HG03457 (cell line): ENCODE results near the gene TMEM163.
"Not testable (repeated sequence)": the region's sequence is repeated elsewhere in the genome, so short reads cannot be mapped to it uniquely, and the experiment has no call there.

Source experiments
- ATAC-seq: cut with Tn5 transposase; IDR thresholded peaks from one replicate; pipeline ENCODE4 v1.9.1; 2021; ENCODE audit warnings: moderate number of reproducible peaks; ENCODE audit not compliant: unreplicated experiment

TMEM163 gene

DNA sequence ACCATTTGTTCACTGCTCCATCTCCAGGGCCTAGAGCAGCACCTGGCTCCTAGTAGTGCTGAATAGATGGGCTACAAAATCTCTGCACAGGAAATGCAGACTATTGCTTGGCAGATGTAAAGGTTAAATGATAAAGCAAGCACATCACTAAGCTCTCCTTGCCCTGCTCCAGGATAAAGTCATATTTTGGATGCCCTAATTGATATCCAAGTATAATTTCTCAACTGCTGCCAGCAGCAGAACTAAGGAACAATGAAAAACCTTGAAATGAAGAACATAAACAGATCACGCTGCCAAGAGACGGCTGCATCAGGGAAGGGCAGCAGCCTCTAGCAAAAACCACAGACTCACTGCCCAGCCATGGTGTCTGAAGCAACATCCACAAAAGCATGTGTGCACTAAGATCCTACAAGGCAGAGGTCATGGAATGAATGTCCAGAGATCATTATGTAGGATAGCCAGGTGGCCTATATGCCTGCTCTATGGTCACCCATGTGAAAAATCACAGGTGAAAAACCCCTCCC, 134.7 kb downstream of the TMEM163 start:
- ATAC-seq: no peak

GRCh38 chr2:134583462-134583861, 135.3 kb downstream of the TMEM163 start:
- ATAC-seq: no peak

- no peak for ATAC-seq
Observed at GRCh38 chr2:134582547-134582899, 136.3 kb downstream of the TMEM163 start.

DNA sequence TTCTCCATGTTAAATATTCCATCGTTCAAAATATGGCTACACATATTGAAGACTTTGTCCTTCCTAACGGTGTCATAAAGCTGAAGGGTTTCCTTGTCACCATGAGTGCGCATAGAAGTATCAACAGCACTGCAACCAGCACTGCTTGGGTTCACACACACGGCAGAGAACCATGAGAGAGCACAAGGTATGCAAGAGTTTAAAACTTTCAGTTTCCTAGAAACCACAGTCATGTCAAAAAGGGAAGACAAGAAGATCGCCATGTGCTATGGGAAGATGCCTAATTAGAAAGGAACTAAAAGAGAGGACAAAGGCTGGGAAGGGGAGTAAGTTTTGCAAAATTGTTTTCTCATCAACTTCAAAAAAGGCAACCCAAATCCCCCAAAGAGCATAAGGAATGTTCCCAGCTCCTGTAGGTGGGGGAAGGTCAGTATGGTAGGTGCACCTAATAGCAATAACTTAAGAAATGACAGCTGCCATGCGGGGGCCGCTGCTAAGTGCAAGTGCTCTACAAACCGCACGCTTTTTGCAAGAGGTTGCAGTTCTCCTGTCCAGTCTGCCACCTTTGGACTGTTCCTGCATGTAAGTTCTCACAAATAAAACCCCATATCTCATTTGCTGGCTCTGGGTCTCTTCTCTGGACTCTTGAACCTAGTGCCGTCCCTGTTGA, 136.8 kb downstream of the TMEM163 start:
- ATAC-seq: no peak

DNA sequence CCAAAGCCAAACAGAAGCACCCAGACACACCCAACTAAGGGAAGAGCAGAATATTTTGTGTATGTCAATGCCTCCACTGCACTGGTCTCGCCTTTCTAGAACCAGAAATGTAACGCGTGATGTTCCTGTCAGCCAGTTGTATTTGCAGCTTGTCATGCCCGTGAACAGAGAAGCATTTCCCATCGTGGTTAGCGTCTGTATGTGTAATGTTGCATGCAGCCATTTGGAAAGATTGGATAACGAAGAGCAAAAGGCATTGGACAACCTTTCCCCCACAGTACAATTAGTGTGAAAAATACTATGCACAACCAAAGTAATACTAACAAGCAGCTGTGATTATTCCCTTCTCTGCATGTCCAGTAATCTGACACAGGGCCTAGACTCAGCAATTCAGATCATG, 140.5 kb downstream of the TMEM163 start:
- ATAC-seq: no peak

- no peak for ATAC-seq
Observed at GRCh38 chr2:134576478-134576877, 142.3 kb downstream of the TMEM163 start.

- no peak for ATAC-seq
Observed at GRCh38 chr2:134575888-134576287, 142.9 kb downstream of the TMEM163 start.

GRCh38 chr2:134574611-134575330, 144.0 kb downstream of the TMEM163 start:
- no peak for ATAC-seq

DNA sequence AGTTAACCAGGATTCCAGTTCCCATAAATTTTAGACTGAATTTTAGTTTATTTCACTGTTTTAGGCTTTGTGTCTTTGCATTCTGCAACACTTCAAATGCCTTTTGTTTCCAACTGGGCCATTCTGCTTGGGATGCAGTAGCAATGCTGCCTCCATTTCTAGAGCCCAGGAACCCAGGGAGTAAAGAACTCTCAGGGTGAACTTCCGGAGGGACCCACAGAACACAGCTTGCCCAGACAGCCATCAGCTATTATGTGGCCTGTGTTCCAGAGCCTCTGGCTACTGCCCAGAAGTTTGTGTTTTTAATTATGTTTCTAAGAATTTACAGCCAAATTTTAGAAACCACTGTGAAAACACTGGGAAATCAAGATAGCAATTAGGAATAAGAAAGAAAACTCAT, 145.1 kb downstream of the TMEM163 start:
- no peak for ATAC-seq

GRCh38 chr2:134573085-134573370, 145.8 kb downstream of the TMEM163 start:
- ATAC-seq: no peak

- no peak for ATAC-seq
Observed at GRCh38 chr2:134572314-134573084, 146.3 kb downstream of the TMEM163 start.

GRCh38 chr2:134570676-134571075, 148.1 kb downstream of the TMEM163 start:
- ATAC-seq: no peak

GRCh38 chr2:134568413-134568812, 150.4 kb downstream of the TMEM163 start:
- no peak for ATAC-seq

- ATAC-seq: no peak
Observed at GRCh38 chr2:134567666-134568065, 151.1 kb downstream of the TMEM163 start.

GRCh38 chr2:134564955-134565354, 153.8 kb downstream of the TMEM163 start:
- not testable (repeated sequence) for ATAC-seq

- ATAC-seq: no peak
Observed at GRCh38 chr2:134564549-134564948, 154.3 kb downstream of the TMEM163 start.

GRCh38 chr2:134558208-134558830, 160.5 kb downstream of the TMEM163 start:
- ATAC-seq: no peak

DNA sequence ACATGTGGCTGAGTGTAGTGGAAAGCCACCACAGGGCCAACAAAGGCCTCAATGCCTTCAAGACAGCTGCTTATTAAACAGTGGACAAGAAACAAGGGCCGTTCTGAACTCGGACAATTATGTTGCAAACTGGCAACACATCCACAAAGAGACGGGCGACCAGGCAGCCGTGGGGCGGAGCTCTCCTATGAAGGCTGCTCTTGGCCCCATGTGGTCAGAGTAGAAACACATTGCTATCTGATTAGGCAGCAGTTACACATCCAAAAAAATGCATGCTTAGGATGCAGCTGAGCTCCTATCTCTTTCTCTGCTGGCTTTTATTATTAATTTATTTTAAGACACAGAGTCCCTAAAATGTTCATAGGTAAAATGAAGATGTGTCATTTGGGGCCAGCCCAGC, 163.4 kb downstream of the TMEM163 start:
- ATAC-seq: no peak

DNA sequence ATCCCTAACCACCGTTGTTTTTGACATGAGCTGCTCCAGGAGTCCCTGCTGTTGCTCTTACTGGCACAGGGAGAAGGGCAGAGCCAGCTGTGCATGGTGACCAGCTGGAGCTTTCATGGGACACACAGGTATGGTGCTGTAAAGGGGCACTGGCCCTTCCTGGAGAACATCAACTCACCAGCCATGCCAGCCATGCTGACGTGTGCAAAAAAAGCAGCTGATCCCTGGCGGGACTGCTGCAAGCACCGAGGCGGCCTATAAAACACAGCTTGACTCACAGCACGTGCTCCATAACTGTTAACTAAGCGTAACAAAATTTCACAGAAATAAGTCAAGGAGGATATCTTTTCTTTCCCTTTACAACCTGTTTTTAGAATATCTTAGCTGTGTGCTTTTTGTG, 165.1 kb downstream of the TMEM163 start:
- ATAC-seq: no peak

DNA sequence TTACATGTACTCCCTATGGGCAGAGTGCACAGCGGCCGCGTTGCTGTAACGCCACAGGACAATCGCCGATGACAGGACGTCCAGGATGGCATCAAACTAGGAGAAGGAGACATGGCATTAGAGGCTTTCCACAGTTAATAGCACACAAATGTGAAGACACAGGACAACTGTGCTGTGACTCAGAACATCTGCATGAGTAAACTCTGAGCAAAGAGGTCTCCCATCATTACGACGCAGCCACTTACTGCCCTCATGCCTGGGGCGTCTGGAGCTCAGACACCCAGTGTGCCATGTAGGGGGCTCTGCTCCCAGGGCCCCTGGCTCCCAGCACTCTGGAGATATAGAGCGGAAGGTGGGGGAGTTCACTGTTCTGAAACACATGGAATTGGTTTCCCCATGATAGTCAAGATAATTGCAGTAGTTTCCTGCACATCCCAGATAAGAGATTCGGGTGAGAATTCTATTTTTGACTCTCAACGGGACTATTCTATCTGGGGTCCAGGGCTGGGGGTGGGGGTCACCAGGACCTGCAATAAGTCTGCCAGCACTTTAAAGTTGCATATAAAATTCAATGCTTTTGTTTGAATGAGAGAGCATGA, 168.1 kb downstream of the TMEM163 start:
- ATAC-seq: no peak

- no peak for ATAC-seq
Observed at GRCh38 chr2:134549104-134549503, 169.7 kb downstream of the TMEM163 start.
